H1 (cell line): ENCODE data around the gene ABTB1. TPM values are rescaled to one million over a fixed set of nuclear protein-coding genes. Genes with fewer than 3 reads are reported as not detected.

ENCODE experiments used
- CTCF ChIA-PET: fragments of 300-600 bp; sonication (Branson Sonifier 250); formaldehyde crosslinking; loops from one replicate; lab custom pipeline; 2021; ENCODE audit not compliant: partially characterized antibody; lab: Charles Lee
- POLR2A ChIA-PET: fragments of 300-600 bp; sonication (Branson Sonifier 250); formaldehyde crosslinking; loops from one replicate; lab custom pipeline; 2021; ENCODE audit warnings: inconsistent platforms; ENCODE audit not compliant: partially characterized antibody; lab: Charles Lee
- DNase-seq, 2 experiments: peaks; one replicate each; pipeline versions ENCODE4 v3.0.0 to v3.0.0-alpha.2; 2010 to 2022; ENCODE audit warnings: low spot score in 2 of 2, low read depth in 1 of 2, mixed read lengths in 1 of 2
- FAIRE-seq: peaks from 2 replicates; lab custom pipeline; 2011; peaks lifted over from hg19 to GRCh38; lab: Jason Lieb, UNC
- H2AFZ ChIP-seq: 2 replicates; pipeline ENCODE4 v1.8.1; 2012; ENCODE audit warnings: low read length, inconsistent platforms
- H2AK5ac ChIP-seq: 2 replicates; pipeline ENCODE4 v1.6.1; 2013; ENCODE audit warnings: low read depth, low read length
- H2BK120ac ChIP-seq: replicated peaks from 2 replicates; pipeline ENCODE3; 2013; ENCODE audit warnings: low read depth, low read length, inconsistent platforms
- H2BK12ac ChIP-seq: 2 replicates; pipeline ENCODE4 v1.6.1; 2013; ENCODE audit warnings: low read depth, low read length
- H2BK15ac ChIP-seq: 2 replicates; pipeline ENCODE4 v1.6.1; 2013; ENCODE audit warnings: low read length
- H2BK20ac ChIP-seq: 2 replicates; pipeline ENCODE4 v1.6.1; 2013; ENCODE audit warnings: low read length
- H2BK5ac ChIP-seq: 2 replicates; pipeline ENCODE4 v1.6.1; 2013; ENCODE audit warnings: low read depth, low read length
- H3K14ac ChIP-seq: 2 replicates; pipeline ENCODE4 v1.6.1; 2013; ENCODE audit warnings: inconsistent platforms; ENCODE audit not compliant: insufficient read length
- H3K18ac ChIP-seq: 2 replicates; pipeline ENCODE4 v1.6.1; 2013; ENCODE audit warnings: low read length; ENCODE audit errors: extremely low read depth
- H3K23ac ChIP-seq: 2 replicates; pipeline ENCODE4 v1.6.1; 2013; ENCODE audit warnings: inconsistent platforms; ENCODE audit not compliant: insufficient read length
- H3K23me2 ChIP-seq: 2 replicates; pipeline ENCODE4 v1.6.1; 2013; ENCODE audit warnings: low read depth, low read length
- H3K27ac ChIP-seq: 2 replicates; pipeline ENCODE4 v1.6.1; 2011; ENCODE audit warnings: low read depth, low read length, inconsistent platforms
- H3K27me3 ChIP-seq, 4 experiments: replicated peaks in 1 of 4; 1 replicate in 1 of 4; 2 replicates in 3 of 4; pipeline versions ENCODE4 v1.6.1 to v1.8.1; 2011 to 2013; ENCODE audit warnings: low read length in 3 of 4, mild to moderate bottlenecking in 3 of 4, inconsistent platforms in 2 of 4, mixed read lengths in 2 of 4, moderate library complexity in 1 of 4; ENCODE audit not compliant: control insufficient read depth in 3 of 4, insufficient read depth in 3 of 4; ENCODE audit errors: extremely low read depth in 1 of 4
- H3K36me3 ChIP-seq, 4 experiments: 2 replicates each; pipeline versions ENCODE4 v1.6.1 to v1.8.1; 2011 to 2013; ENCODE audit warnings: mild to moderate bottlenecking in 4 of 4, low read length in 3 of 4, moderate library complexity in 2 of 4, control low read depth in 1 of 4, inconsistent platforms in 1 of 4; ENCODE audit not compliant: insufficient read depth in 4 of 4, control insufficient read depth in 2 of 4
- H3K4ac ChIP-seq: replicated peaks from 2 replicates; pipeline ENCODE3; 2013; ENCODE audit warnings: low read length, low read depth, mixed read lengths, inconsistent platforms; ENCODE audit not compliant: insufficient read length
- H3K4me1 ChIP-seq, 4 experiments: replicated peaks in 1 of 4; 1 replicate in 1 of 4; 2 replicates in 3 of 4; pipeline versions ENCODE4 v1.6.1 to v1.8.1; 2011 to 2013; ENCODE audit warnings: low read length in 3 of 4, inconsistent platforms in 2 of 4, mixed read lengths in 1 of 4; ENCODE audit not compliant: insufficient read depth in 4 of 4, control insufficient read depth in 3 of 4
- H3K4me2 ChIP-seq, 2 experiments: 2 replicates each; pipeline versions ENCODE4 v1.6.1 to v1.8.1; 2011 to 2013; ENCODE audit warnings: low read depth in 2 of 2, low read length in 2 of 2, control low read depth in 1 of 2, inconsistent platforms in 1 of 2, mild to moderate bottlenecking in 1 of 2; ENCODE audit not compliant: insufficient read depth in 1 of 2
- H3K4me3 ChIP-seq, 4 experiments: fragments of 200-600, 300-600 bp in 1 of 4; sonication (generic), shearing (Covaris generic), sonication (Bioruptor Twin) in 1 of 4; 2 replicates each; pipeline versions ENCODE4 v1.5.1 to v1.8.1; 2011 to 2016; ENCODE audit warnings: low read length in 4 of 4, low read depth in 3 of 4, control low read depth in 2 of 4, inconsistent platforms in 2 of 4, mild to moderate bottlenecking in 2 of 4, mixed read lengths in 1 of 4, moderate library complexity in 1 of 4; ENCODE audit not compliant: insufficient read depth in 2 of 4; ENCODE audit errors: extremely low read depth in 1 of 4
- H3K56ac ChIP-seq: replicated peaks from 2 replicates; pipeline ENCODE3; 2013; ENCODE audit warnings: low read depth, mild to moderate bottlenecking, mixed read lengths, low read length, inconsistent platforms; ENCODE audit not compliant: insufficient read length
- H3K79me1 ChIP-seq: 2 replicates; pipeline ENCODE4 v1.6.1; 2013; ENCODE audit warnings: low read depth, low read length, control low read depth
- H3K79me2 ChIP-seq, 2 experiments: 2 replicates each; pipeline versions ENCODE4 v1.6.1 to v1.8.1; 2012 to 2013; ENCODE audit warnings: low read length in 2 of 2, mild to moderate bottlenecking in 2 of 2, inconsistent platforms in 1 of 2; ENCODE audit not compliant: insufficient read depth in 2 of 2, control insufficient read depth in 1 of 2
- H3K9ac ChIP-seq, 4 experiments: replicated peaks in 1 of 4; 1 replicate in 1 of 4; 2 replicates in 3 of 4; pipeline versions ENCODE4 v1.6.1 to v1.8.1; 2011 to 2013; ENCODE audit warnings: low read depth in 3 of 4, low read length in 3 of 4, control low read depth in 2 of 4, mild to moderate bottlenecking in 2 of 4, moderate library complexity in 2 of 4, inconsistent platforms in 1 of 4; ENCODE audit errors: extremely low read depth in 1 of 4
- H3K9me3 ChIP-seq, 2 experiments: 2 replicates each; pipeline versions ENCODE4 v1.6.1 to v1.8.1; 2012 to 2013; ENCODE audit warnings: mild to moderate bottlenecking in 2 of 2, moderate library complexity in 2 of 2, control low read depth in 1 of 2, inconsistent platforms in 1 of 2, low read depth in 1 of 2, low read length in 1 of 2, mixed read lengths in 1 of 2; ENCODE audit not compliant: insufficient read depth in 2 of 2
- H4K20me1 ChIP-seq, 2 experiments: replicated peaks in 1 of 2; 2 replicates each; pipeline versions ENCODE3 to v1.8.1; 2011 to 2013; ENCODE audit warnings: inconsistent platforms in 2 of 2, low read length in 2 of 2, mild to moderate bottlenecking in 1 of 2; ENCODE audit not compliant: insufficient read depth in 2 of 2, control insufficient read depth in 1 of 2
- H4K5ac ChIP-seq: 2 replicates; pipeline ENCODE4 v1.6.1; 2013; ENCODE audit warnings: low read length, low read depth, mixed read lengths, inconsistent platforms; ENCODE audit not compliant: insufficient read length
- H4K8ac ChIP-seq: 2 replicates; pipeline ENCODE4 v1.8.0; 2013; ENCODE audit warnings: mild to moderate bottlenecking, moderate library complexity, low read length, inconsistent platforms; ENCODE audit not compliant: insufficient read depth; ENCODE audit errors: extremely low read depth
- H4K91ac ChIP-seq: replicated peaks from 2 replicates; pipeline ENCODE3; 2013; ENCODE audit warnings: low read length, mixed read lengths, inconsistent platforms; ENCODE audit not compliant: insufficient read length
- CBX5 ChIP-seq: fragments of 300-800, 300-1000 bp; sonication (generic); IDR thresholded peaks from 2 replicates; pipeline ENCODE4 v1.7.1; 2016; ENCODE audit warnings: antibody characterized with exemption, low read length, low read depth
- GTF2F1 ChIP-seq: IDR thresholded peaks from 2 replicates; pipeline ENCODE4 v1.6.1; 2012; ENCODE audit warnings: low read depth, low read length, improper control_type of control experiment, borderline replicate concordance
- KDM1A ChIP-seq: fragments of 200-600, 300-600 bp; sonication (generic); IDR thresholded peaks from 2 replicates; pipeline ENCODE4 v1.7.1; 2016; ENCODE audit warnings: mild to moderate bottlenecking, low read length, borderline replicate concordance
- POLR2A ChIP-seq, 2 experiments: IDR thresholded peaks; 1 replicate in 1 of 2; 2 replicates in 1 of 2; pipeline ENCODE4 v1.6.1; 2011; ENCODE audit warnings: low read depth in 2 of 2, low read length in 2 of 2, mild to moderate bottlenecking in 2 of 2; ENCODE audit errors: control extremely low read depth in 1 of 2
- POLR2AphosphoS5 ChIP-seq: IDR thresholded peaks from 2 replicates; pipeline ENCODE4 v1.6.1; 2011; ENCODE audit warnings: low read depth, low read length
- SIN3A ChIP-seq, 2 experiments: IDR thresholded peaks in 1 of 2; conservative IDR thresholded peaks in 1 of 2; 2 replicates each; pipeline ENCODE4 v1.6.1; 2011 to 2012; ENCODE audit warnings: low read length in 2 of 2, improper control_type of control experiment in 1 of 2, low read depth in 1 of 2, mild to moderate bottlenecking in 1 of 2
- SIX5 ChIP-seq: IDR thresholded peaks from 2 replicates; pipeline ENCODE4 v1.6.1; 2011; ENCODE audit warnings: mild to moderate bottlenecking, low read depth, low read length
- SP1 ChIP-seq: IDR thresholded peaks from 2 replicates; pipeline ENCODE4 v1.6.1; 2011; ENCODE audit warnings: low read depth, low read length
- SUZ12 ChIP-seq: fragments of 200-600 bp; sonication (generic); IDR thresholded peaks from 2 replicates; pipeline ENCODE4 v1.6.1; 2012; ENCODE audit warnings: mild to moderate bottlenecking, inconsistent platforms, low read length, moderate library complexity, mixed read lengths
- TBP ChIP-seq: IDR thresholded peaks from 2 replicates; pipeline ENCODE4 v1.6.1; 2011; ENCODE audit warnings: low read depth, low read length, improper control_type of control experiment
- WGBS, 2 experiments: shearing (Covaris generic) in 1 of 2; methylation state at CpG; one replicate each; pipeline versions ENCODE4 v1.1.6 to v1.1.7; 2013 to 2015; ENCODE audit warnings: low lambda C conversion rate in 2 of 2, mixed read lengths in 2 of 2, inconsistent platforms in 1 of 2, low coverage in 1 of 2, missing lambda C conversion rate in 1 of 2; ENCODE audit not compliant: insufficient replicate concordance in 2 of 2, insufficient coverage in 1 of 2, insufficient read length in 1 of 2; ENCODE audit errors: extremely low coverage in 1 of 2, missing lambda C conversion rate in 1 of 2; 5-methylcytosine and 5-hydroxymethylcytosine counted together
- polyA plus RNA-seq, 7 experiments: library from polyadenylated mRNA; depleted of rRNA in 3 of 7; stranded (reverse) in 5 of 7; unstranded in 2 of 7; fragments of >200 nt in 5 of 7; fragments of 200-250 nt in 2 of 7; gene quantifications; 1 replicate in 5 of 7; 2 replicates in 1 of 7; 4 replicates in 1 of 7; pipeline versions ENCODE4 v1.2.1 to v1.2.3, GENCODE V29; 2011 to 2013; ENCODE audit warnings: missing spikeins in 2 of 7, mixed read lengths in 2 of 7
- total RNA-seq: library from RNA; stranded (reverse); fragmentation: NEBNext Ultra II Directional; extraction: Animal tissue kit (Norgen Biotek cat#: 25700); gene quantifications from 2 replicates; pipeline ENCODE4 v1.2.1, GENCODE V29; 2021
- TF ChIP-seq, protein P1 (sequence below): IDR thresholded peaks from 2 replicates; pipeline ENCODE4 v1.6.1; 2012; ENCODE audit warnings: low read length, inconsistent platforms

ABTB1 gene
- total and polyA plus RNA-seq, 2 of the 8 experiments (the other 6 are each of a cell fraction or from before 2014, with no cell fraction given), result 7.1 to 9.4 TPM

DNA sequence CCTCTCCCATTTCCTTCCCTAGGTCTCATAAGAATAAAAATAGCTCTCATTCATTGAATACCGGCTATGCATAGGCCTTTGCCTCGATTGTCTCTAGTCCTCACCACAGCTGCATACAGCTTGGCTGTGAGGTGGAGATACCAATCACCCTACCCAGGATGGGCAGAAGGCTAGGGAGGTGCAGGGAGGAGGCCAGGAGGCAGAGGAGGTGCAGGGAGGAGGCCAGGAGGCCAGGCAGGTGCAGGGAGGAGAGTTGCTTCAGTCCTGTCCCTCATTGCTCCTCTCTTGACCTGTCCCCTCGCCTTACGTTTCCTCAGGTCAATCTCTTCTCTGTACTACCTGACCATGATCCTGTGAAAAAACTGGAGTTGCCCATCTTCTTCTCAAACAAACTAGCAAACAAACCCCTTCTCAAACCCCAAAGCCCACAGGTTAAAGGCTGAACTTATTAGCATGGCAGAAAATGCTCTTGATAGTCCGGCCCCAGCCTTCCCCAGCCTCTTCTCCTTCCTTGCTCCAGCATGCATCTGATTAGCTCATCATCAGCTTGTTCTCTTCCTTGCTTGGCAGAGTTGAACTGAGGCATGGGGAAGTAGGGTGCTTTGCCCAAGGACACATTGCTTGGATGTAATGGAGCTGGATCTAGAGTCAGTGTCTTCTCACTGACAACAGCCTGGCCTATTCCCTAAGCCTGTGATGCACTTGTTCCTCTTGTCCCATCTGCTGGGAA lies 27.9 kb upstream of the ABTB1 start:
- Histone ChIP-seq H3K4me2 (no peak overlapping the region), H3K9ac (no peak overlapping the region), H4K5ac (no peak overlapping the region), H3K4ac (no peak overlapping the region), H4K91ac (peak overlapping the region; percentile 8), H3K9me3 (no peaks in the 10 kb centered on the region), H3K4me3 (no peak overlapping the region), H2BK15ac (no peak overlapping the region), H2BK120ac (no peak overlapping the region), H3K14ac (no peak overlapping the region), H3K18ac (0 out of 2 replicates have a peak overlapping the region, but pooled peaks have one; percentile 4), H3K79me2 (no peaks in the 10 kb centered on the region), H2BK12ac (peak overlapping the region; percentile 44; the same call in 1 of the 2 replicates), H3K4me1 (peaks cover 0 to 7% (median 2%) of the 10 kb centered on the region in 4 experiments; a peak in 3 of 7 replicates), H3K23me2 (no peaks in the 10 kb centered on the region), H3K36me3 (peaks cover 0 to 3% (median 0%) of the 10 kb centered on the region in 4 experiments; a peak in 1 of 8 replicates), H3K56ac (no peak overlapping the region), H3K23ac (no peak overlapping the region), H2BK20ac (0 out of 2 replicates have a peak overlapping the region, but pooled peaks have one; percentile 66), H3K27ac (no peak overlapping the region), H4K8ac (no peak overlapping the region), H2BK5ac (no peak overlapping the region; the same call in 1 of the 2 replicates), H4K20me1 (peaks cover 0 to 1% of the 10 kb centered on the region in 2 experiments), H3K79me1 (no peaks in the 10 kb centered on the region; the same call in 1 of the 2 replicates), H2AFZ (no peak overlapping the region), H3K27me3 (no peaks in the 10 kb centered on the region), H2AK5ac (no peak overlapping the region; the same call in 1 of the 2 replicates)
- CTCF ChIA-PET, result interaction anchor here (0.8 to 10.2 kb wide), 6 partner anchors 10 to 187 kb away, joined by 3 to 104 read pairs (median 8); no protein-coding TSS in a partner anchor
- WGBS, 2 experiments, result 81% methylated on average over 5 of the region's 5 CpGs; no CpG with 5 or more reads in 1 of the 2 experiments
- POLR2A ChIA-PET, result interaction anchor here (1.1 kb wide), 1 partner anchor 46 kb away, joined by 3 read pairs; the partner anchor contains the start of gene MCM2
- DNase-seq (no peak), FAIRE-seq (no peak)
- TF ChIP-seq, protein P1, sequence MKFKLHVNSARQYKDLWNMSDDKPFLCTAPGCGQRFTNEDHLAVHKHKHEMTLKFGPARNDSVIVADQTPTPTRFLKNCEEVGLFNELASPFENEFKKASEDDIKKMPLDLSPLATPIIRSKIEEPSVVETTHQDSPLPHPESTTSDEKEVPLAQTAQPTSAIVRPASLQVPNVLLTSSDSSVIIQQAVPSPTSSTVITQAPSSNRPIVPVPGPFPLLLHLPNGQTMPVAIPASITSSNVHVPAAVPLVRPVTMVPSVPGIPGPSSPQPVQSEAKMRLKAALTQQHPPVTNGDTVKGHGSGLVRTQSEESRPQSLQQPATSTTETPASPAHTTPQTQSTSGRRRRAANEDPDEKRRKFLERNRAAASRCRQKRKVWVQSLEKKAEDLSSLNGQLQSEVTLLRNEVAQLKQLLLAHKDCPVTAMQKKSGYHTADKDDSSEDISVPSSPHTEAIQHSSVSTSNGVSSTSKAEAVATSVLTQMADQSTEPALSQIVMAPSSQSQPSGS, result no peak
- no peak for TF ChIP-seq POLR2AphosphoS5
- no peak for TF ChIP-seq POLR2A (IDR thresholded peaks at IDR 0.05; ENCODE audit: control extremely low read depth in 1 of 2, low read depth in 2 of 2, low read length in 2 of 2)
- TF ChIP-seq SIX5, result no peak
- no peak for TF ChIP-seq KDM1A
- no peak for TF ChIP-seq SIN3A (conservative IDR thresholded peaks at IDR 0.05 in 1 of 2, IDR thresholded peaks at IDR 0.05 in 1 of 2; ENCODE audit: low read depth in 1 of 2, low read length in 2 of 2)
- no peak for TF ChIP-seq SUZ12
- no peak for TF ChIP-seq CBX5
- no peak for TF ChIP-seq GTF2F1
- TF ChIP-seq SP1, result no peak
- TF ChIP-seq TBP, result no peak
